Bronchial epithelial cell (primary cell): ENCODE data around the gene JARID2. TPM values are rescaled to one million over a fixed set of nuclear protein-coding genes. Genes with fewer than 3 reads are reported as not detected.

ENCODE experiments used
- DNase-seq: peaks from one replicate; pipeline ENCODE4 v3.0.0-alpha.2; 2010; ENCODE audit warnings: low read depth
- FAIRE-seq: peaks from 2 replicates; lab custom pipeline; 2011; peaks lifted over from hg19 to GRCh38; lab: Jason Lieb, UNC
- H3K27me3 ChIP-seq: 2 replicates; pipeline ENCODE4 v1.5.1; 2011; ENCODE audit warnings: low read length; ENCODE audit not compliant: control insufficient read depth, insufficient read depth
- H3K36me3 ChIP-seq: 2 replicates; pipeline ENCODE4 v1.5.1; 2011; ENCODE audit warnings: low read length; ENCODE audit not compliant: control insufficient read depth, insufficient read depth
- H3K4me3 ChIP-seq: 2 replicates; pipeline ENCODE4 v1.5.1; 2011; ENCODE audit warnings: mild to moderate bottlenecking, low read depth, low read length, control low read depth
- CTCF ChIP-seq: IDR thresholded peaks from 2 replicates; pipeline ENCODE4 v1.5.1; 2011; ENCODE audit warnings: mild to moderate bottlenecking, moderate library complexity, low read length, control low read depth, inconsistent platforms; ENCODE audit not compliant: insufficient read depth, severe bottlenecking
- total RNA-seq: library from RNA; depleted of rRNA; stranded (reverse); fragments of >200 nt; gene quantifications from 2 replicates; pipeline ENCODE4 v1.2.1, GENCODE V29; 2014

Gene JARID2
- total RNA-seq, 1 donor from 2014 or later, result 29.2 TPM

DNA sequence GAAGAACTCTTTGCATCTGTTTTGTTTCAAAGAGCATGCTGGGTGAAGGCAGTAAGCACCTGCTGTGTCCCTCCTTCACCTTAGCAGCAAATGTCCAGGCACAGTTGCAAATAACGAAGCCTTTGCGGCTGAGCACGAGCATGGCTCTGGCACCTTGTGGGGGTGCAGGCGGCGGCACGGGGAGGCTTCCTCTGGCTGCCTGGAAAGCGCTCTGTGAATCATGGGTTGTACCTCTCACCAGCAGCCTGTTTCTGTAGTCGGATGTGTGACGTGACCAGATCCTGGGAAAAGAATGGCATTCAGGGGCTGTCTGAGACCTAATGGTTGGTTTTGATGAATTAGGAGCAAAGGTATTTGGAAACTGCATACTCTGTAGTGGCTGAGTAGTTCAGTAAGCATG, 272.2 kb downstream of the JARID2 start:
- H3K27me3 ChIP-seq, result no peaks in the 10 kb centered on the region
- FAIRE-seq, result no peak
- no peak for DNase-seq
- TF ChIP-seq CTCF, result no peak
- H3K36me3 ChIP-seq, result peaks cover 45% of the 10 kb centered on the region
- no peak overlapping the region for H3K4me3 ChIP-seq

DNA sequence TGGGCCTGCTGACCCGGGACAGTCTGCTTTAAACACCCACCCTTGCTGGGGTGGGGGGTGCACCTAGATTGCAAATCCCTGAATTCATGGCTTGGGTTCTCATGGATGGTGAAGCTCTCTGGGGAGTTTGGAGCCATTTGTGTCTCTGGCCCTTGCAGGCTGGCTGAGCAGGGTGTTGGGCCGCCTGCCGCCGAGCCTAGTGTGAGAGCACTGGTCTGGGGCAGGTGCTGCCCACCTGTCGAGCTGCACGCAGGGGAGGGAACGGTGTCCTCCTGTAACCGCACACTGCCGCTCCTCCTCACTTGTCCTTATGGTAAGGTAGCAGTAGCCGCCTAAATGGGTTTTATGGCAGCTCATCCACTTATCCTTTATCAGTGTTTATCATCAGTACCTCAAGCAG, 273.0 kb downstream of the JARID2 start:
- DNase-seq, result no peak
- Histone ChIP-seq H3K27me3 (no peaks in the 10 kb centered on the region), H3K36me3 (peaks cover 39% of the 10 kb centered on the region), H3K4me3 (no peak overlapping the region)
- FAIRE-seq, result no peak
- TF ChIP-seq CTCF, result no peak

DNA sequence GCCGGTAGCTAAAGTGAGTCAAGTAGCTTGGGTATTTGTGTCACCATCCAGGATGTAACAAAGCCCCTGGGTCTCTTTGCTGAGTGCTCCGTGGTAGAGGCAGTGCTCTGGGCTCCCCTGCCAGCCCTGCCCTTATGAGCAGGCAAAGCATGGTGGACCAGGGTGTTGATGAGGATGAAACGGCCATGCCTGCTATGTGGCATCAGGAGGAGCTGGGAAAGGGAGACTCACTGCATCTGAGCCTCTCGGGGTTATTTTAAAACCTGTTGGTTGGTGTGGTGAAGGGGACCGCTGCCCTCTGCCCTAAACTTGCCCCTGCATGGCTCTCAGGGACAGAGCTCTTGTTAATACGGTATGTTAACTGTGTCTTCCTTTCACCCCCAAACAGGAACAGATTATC, 273.8 kb downstream of the JARID2 start:
- H3K36me3 ChIP-seq, result peaks cover 32% of the 10 kb centered on the region
- FAIRE-seq, result no peak
- H3K4me3 ChIP-seq, result no peak overlapping the region
- no peak for DNase-seq
- no peak for TF ChIP-seq CTCF
- no peaks in the 10 kb centered on the region for H3K27me3 ChIP-seq

DNA sequence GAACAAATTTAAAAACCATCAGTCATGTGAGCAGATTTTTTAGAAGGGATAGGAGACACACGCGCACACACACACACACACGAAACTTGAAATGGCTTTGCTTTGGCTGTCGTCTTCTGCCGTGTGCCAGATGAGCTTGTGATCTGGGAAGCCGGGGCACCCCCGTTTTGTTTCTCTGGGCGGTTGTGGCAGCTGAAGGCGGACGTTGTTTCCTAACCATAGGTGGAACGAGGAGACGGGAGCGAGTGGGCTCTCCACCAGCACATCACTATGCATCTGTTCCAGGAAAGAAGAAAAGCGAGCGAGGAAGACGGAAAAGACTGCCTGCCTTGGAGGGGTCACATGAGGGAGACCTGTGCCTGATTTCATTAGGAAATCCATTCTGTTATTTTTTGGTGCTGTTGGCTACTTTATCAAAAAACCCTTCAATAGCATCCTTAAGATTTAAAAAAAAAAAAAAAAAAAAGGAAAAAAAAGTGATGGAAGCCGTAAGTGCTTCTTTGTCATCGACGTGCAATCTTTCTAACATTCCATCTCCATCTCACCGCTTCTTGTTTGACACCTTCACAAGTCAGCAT, 274.8 kb downstream of the JARID2 start:
- no peak for FAIRE-seq
- peaks cover 25% of the 10 kb centered on the region for H3K36me3 ChIP-seq
- DNase-seq, result no peak
- no peak overlapping the region for H3K4me3 ChIP-seq
- H3K27me3 ChIP-seq, result no peaks in the 10 kb centered on the region
- no peak for TF ChIP-seq CTCF

GRCh38 chr6:15521582-15521981, 275.7 kb downstream of the JARID2 start:
- no peak for TF ChIP-seq CTCF
- no peaks in the 10 kb centered on the region for H3K27me3 ChIP-seq
- FAIRE-seq (no peak), DNase-seq (no peak)
- no peak overlapping the region for H3K4me3 ChIP-seq
- peaks cover 22% of the 10 kb centered on the region for H3K36me3 ChIP-seq

GRCh38 chr6:15522026-15522425, 276.2 kb downstream of the JARID2 start:
- Histone ChIP-seq H3K27me3 (no peaks in the 10 kb centered on the region), H3K36me3 (peaks cover 18% of the 10 kb centered on the region), H3K4me3 (no peak overlapping the region)
- DNase-seq, result no peak
- TF ChIP-seq CTCF, result no peak
- FAIRE-seq, result no peak
